ENCODE data around the gene GPR17.
A peak's percentile ranks its signal among the peaks of the same experiment; 100 is the strongest.

Gene GPR17

DNA sequence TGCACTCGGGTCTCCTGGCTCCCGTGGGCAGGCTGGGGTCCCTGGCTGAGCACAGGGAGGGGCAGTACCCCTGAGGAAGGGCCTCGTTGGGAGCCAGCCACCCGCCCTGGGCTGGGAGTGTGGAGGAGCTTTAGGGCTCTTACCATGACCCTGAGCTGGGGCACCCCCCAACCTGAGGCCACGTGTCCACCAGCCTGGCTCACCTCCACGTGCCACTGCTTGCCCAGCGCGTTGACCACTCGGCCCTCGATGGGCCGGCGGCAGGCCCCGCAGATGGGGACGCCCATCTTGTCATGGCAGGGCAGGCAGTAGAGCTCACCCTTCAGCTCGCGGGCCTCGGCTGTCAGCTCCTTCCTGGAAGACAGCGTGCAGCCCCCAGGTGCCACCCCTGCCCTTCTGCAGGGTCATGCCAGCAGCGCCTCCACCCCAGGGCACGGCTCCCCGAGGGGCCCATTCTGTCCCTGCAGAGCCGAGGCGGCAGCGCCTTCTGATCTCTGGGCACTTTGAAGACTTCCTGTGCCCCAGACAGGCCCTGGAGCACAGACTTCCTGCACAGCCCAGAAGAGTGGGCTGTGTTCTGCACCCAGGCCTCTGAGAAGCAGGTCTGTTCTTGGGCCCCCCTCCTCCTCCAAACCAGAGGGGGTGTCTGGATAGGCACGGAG is 4.0 kb upstream of the GPR17 start:
- DNase-seq (ENCODE audit: low read depth), result no peak

DNA sequence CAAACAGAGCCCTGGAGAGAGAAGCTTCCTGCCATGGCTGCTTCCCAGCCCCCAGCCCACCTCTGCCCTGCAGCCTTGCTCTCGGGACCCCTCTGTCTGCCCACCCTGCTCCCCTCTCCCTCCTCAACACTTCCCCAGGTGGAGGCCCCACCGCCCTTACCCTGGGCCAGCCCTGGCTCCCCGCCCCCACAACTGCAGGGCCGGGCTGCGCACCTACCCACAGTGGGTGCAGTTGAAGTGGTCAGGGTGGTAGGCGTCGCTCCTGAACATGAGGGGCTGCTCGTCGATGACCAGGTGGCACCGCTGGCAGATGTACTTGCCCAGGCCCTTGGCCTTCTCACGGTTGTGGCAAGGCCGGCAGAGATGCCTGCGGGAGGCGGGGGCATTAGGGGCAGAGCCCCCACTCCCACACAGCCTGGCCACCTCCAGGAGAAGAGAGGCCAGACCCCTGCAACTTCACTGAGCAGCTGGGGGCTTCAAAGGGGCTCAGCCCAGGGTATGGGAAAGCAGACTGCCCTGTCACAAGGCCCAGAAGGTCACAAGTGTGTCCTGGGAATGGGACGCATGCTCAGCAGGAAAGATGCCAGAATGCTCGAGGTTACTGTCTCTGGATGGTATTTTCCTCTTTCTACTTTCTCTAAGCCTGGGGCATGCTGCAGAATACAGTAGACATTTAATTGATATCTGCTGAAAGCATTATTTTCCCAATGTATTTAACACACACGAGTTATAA is 3.1 kb upstream of the GPR17 start:
- no peak for DNase-seq (ENCODE audit: low read depth)

DNA sequence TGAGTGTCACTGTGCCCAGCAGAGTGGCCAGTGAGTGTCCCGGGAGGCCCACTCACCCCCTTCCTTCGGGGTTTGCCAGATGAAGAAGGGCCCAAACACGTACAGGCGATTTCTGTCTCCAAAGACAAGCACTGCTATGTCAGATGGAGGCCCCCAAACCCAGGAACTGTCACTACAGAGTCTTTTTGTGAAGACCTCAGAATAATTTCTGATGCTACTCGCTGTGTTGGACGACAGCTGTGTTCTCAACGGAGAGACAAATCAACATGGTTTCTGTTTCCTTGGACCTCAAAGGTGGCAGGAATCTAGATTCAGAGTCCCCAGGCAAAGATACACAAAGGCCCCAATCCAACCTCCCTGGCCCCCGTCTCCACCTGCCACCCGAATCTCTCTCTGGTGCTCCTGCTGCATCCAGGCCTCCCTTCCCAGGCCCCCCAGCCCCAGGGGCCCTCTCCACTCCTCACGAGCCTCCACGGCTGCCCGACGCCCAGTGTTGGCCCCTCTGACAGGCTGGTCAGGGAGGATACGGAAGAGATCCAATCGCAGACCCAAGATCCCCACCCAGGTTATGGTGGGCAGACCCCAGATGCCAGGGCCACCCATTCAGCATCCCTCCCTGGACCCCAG is 2.4 kb upstream of the GPR17 start:
- no peak for DNase-seq (ENCODE audit: low read depth)

DNA sequence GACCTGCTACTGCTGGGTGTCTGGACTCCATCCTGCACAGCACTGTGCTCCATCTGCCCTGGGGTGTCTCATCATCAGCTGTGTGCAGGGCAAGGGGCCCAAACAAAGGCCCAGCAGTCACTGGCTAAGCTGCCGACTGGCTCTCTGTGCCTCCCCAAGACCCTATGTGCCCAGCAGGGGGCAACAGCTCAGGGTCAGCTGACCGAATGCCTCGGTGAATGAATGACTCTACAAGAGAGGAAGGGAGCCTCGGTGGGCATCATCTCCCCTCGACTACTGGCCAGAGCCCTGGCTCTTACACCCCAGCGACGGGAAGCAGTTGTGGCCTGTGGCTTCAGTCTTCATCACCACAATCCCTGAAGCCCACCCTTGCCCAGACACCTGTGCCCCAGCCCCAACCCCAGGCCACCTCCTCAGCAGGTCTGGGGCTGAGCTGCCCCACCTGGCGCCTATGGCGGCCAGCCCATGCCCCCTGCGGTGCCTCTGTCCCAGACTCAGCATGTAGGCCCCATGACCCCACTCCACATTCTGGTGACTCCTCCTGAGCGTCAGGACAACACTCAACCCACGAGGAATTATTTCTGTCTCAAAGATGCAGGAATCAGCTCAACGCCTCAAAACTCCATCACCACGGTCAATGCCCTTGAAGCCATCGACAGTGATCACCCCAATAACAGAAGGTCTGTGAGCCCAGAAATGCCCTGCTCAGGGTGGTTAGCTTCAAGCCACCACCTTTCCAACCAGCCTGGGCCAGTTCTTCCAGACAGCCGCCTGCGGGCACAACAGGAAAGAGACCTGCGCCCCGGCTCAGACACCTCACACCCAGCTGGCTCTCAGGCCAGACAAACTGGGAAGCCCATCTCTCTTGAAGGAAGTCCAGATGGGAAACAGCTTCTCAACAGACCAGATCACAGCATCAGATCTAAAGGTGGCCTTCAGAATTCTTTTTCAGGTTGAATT is 1.6 kb upstream of the GPR17 start:
- DNase-seq (ENCODE audit: low read depth), result no peak

DNA sequence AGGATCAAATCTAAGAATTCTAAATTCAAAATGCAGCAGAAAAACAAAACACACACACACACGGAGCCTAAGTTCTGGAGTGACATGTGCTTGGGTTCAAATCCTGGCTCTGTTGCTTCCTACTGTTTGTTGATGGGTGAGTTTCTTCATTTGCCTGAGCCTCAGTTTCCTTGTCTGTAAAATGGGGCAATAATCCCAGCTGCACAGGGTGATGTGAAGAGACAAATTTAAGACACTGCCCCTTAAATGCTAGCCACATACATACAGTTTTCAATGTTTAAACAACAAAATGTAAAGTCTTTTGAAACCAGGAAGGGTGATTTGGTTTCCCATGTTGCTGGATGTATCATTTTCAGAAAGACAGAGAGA is 943 bp upstream of the GPR17 start:
- DNase-seq (ENCODE audit: low read depth), result no peak

DNA sequence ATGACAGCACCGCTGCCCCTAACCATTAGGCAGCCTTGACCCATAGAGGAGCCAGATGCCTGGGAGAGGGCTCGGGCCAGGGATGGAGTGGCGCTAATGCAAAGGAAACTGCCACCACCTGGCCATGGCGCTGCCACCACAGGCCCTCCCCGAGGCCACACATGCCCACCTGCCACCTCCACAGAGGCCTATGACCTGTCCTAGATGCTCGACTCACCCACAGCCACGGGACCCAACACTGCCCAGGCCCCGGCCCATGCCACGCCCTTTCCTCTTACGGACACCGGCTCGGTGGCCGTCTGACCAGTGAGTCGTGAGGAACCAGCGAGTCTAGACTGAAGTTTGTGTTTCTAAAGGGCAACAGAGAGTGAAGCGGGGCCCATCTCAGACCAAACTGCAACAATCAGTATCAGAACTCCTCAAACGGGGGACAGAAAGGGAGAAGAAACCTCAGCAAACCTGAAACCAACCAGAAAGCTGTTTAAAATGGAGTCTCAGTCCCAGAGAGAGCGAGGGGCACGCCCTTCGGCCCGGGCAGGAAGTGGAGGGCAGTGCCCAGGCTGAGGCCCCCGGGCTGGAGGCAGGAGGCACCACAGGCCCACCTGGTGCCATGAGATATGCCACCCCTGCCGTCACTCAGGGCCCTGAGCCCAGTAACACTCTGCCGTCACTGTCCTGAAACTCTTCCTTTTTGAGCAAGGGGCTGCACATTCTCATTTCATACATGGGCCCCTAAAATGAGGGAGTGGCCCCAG is 711 bp downstream of the GPR17 start:
- DNase-seq (ENCODE audit: low read depth), result no peak

DNA sequence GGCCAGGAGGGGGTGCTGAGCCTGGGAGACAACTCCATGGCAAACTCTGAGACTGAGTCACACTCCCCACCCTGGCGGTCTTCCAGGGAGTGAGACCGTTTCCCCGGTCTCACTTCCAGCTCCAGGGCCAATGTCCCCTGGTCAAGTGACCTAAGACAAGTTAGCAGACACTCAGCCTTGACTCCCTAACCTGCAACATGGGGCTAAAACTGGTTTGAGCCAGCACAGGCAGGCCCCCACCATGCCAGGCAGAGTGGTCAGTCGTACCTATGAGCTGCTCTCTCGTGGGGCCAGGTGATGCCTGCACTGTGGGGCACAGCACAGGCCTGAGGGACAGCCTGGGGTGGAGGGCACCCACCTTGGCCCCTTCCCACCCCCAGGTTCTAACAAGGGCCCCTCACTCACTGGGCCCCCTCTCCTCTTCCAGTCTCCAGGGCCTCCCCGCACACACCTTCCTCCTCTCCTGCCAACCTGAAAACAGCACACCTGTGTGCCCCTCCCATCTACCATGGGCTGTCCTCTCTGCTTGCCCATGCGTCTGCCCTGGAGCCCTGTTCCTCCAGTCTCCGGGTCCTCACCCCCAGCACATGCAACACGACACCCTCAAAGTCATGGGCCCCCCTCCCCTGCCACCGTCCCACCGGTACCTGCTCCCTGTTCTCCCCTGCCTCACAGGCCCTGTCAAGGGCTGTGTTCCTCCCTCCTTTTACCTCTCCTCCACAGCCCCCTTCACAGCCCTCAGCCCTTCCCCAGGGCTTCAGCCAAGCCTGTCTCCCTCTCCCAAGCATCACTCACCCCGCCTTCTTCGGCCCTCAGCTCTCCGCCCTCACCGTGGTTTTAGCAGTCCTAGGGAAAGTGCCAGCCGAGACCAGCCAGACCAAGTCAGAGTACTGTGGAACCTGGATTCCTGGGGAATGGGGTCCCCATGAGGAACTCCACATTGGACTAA is 1.6 kb downstream of the GPR17 start:
- peak; percentile 11 for DNase-seq (ENCODE audit: low read depth)

DNA sequence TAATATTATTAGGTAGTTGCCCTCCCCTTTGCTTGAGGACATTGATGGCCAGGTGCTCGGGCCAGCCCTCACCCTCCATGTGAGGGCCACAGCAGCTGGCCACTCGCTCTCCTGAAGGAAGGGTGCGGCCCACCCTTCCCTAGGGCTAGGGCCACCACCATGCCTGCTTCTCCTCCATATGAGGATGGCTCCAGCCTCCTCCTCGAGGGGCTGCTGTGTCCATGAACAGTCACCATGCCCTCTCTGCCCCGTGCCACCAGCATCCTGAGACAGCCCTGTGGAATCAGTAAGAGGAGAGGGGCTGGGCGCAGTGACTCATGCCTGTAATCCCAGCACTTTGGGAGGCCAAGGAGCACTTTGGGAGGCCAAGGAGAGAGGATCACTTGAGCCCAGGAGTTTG is 2.4 kb downstream of the GPR17 start:
- DNase-seq (ENCODE audit: low read depth), result no peak

DNA sequence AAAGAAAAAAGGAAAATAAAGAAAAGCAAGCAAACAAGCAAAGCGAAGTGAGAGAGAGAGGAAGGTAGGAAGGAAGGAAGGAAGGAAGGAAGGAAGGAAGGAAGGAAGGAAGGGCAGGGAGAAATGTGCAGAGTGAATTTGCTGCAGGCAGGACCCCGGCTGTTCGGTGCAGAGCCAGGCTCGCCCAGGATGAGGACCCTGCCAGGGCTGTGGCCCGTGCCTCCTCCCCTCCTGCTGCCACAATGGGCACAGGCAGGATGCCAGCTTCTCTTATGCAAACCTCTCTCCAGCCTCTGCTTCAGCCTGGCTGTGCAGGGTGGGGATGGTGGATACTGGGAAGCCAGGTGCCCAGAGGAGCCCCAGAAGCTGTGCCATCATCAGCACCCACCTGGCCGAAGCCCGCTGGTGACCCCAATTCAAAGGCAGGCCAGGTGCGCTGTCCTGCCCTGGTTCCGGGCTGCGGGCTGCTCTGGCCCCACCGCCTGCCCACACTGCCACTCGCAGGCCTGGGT is 3.2 kb downstream of the GPR17 start:
- DNase-seq (ENCODE audit: low read depth), result no peak

DNA sequence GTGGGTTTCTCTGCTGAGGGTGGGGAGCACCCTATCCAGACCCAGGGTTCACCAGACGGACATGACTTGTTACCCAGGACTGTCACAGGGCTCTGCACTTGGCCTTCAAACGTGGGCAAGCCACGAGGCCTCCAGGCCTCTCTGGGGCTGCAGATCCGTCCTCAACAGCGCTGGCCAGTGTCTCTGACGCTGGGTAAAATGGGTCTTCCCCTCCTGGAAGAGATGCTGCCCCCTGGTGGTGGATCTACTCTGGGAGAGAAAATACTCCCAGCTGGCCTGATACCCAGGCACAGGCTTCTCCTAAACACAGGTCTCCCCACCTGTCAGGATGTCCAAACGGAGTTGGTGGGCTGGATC is 3.7 kb downstream of the GPR17 start:
- DNase-seq (ENCODE audit: low read depth), result peak; percentile 25

DNA sequence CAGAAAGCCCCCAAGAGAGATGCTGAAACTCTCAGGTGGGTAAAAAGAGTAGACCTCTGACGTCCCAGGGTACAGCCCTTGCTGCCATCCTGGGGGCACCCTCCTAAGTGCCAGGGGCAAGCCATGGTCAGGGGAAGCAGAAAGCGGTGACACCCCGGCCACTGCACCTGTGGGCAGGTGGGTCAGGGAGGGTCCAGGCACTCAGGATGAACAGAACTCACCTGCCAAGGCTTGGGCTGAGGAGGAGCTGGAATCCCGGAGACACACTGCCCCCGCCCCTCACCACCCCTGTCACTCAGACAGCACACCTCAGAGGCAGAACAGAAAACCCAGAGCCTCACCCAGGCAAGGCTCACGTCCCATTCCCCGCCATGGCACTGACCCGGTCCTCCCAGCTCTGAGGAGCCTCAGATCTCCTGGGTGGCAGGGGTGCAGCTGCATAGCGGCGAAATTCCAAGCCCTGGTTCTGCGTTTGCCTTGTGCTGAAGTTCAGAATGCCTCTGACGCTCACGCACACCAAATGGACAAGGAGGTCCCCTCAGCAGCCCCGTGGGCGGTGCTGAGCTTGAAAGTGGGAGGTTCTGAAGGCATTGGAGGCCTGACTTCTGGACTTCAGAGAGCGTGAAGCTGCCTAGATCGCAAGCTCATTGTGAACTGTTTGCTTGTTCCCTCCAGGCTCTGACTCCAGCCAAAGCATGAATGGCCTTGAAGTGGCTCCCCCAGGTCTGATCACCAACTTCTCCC is 4.3 kb downstream of the GPR17 start:
- no peak for DNase-seq (ENCODE audit: low read depth)

DNA sequence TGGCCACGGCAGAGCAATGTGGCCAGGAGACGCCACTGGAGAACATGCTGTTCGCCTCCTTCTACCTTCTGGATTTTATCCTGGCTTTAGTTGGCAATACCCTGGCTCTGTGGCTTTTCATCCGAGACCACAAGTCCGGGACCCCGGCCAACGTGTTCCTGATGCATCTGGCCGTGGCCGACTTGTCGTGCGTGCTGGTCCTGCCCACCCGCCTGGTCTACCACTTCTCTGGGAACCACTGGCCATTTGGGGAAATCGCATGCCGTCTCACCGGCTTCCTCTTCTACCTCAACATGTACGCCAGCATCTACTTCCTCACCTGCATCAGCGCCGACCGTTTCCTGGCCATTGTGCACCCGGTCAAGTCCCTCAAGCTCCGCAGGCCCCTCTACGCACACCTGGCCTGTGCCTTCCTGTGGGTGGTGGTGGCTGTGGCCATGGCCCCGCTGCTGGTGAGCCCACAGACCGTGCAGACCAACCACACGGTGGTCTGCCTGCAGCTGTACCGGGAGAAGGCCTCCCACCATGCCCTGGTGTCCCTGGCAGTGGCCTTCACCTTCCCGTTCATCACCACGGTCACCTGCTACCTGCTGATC is 4.9 kb downstream of the GPR17 start:
- no peak for DNase-seq (ENCODE audit: low read depth)

DNA sequence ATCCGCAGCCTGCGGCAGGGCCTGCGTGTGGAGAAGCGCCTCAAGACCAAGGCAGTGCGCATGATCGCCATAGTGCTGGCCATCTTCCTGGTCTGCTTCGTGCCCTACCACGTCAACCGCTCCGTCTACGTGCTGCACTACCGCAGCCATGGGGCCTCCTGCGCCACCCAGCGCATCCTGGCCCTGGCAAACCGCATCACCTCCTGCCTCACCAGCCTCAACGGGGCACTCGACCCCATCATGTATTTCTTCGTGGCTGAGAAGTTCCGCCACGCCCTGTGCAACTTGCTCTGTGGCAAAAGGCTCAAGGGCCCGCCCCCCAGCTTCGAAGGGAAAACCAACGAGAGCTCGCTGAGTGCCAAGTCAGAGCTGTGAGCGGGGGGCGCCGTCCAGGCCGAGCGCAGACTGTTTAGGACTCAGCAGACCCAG is 5.4 kb downstream of the GPR17 start:
- no peak for DNase-seq (ENCODE audit: low read depth)

DNA sequence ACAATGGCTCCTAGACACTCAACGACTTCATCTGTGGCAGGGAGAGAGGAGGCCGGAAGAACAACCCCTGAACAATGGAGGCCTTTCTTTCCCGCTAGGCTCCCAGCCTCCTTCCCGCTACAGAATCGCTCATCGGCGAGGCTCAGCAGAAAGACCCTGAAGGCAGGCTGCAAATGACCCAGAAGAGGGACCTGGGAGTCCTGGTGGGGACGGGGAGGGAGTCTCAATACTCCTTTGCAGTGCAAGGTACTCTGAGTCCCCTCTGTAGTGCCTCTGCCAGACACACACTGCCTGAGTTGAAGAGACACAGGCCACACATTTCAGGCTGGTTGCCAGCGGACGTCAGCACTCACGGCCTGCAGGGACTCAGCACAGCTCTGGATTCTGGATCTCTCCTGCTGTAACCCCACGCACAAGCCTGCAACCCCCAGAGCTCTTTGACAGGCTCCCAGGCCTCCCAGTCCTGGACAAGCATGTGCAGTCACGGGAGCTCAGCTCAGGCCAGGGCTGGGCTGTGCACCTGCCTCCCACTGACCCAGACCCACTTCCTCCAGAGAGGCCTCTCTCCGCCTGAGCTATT is 6.1 kb downstream of the GPR17 start:
- DNase-seq (ENCODE audit: low read depth), result no peak

DNA sequence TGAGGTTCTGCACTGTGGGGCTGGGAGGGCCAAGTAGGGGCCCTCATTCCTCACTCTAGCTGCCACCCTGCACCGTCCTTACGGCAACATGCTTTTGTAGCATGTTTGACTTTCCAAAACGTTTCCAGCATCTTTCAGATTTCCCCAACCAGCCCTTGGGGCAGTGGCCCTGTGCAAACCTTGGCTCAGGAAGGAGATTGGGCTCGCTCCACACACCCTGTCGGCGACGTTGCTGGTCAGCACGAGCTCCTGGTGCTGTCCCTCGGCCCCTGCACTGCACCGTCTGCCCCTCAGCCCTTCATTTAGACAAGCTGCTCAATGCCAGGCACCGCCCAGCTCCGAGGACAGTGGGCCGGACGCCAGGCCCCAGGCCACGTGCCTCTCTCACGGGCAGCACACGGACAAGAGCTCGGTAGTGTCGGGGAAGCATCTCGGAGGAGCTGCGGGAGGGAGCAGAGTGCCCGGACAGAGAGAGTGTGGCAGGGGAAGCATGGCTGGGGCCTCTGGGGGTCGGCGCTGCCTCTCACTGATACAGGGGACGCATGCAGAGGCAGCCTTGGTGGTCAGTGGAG is 6.9 kb downstream of the GPR17 start:
- DNase-seq (ENCODE audit: low read depth), result no peak

DNA sequence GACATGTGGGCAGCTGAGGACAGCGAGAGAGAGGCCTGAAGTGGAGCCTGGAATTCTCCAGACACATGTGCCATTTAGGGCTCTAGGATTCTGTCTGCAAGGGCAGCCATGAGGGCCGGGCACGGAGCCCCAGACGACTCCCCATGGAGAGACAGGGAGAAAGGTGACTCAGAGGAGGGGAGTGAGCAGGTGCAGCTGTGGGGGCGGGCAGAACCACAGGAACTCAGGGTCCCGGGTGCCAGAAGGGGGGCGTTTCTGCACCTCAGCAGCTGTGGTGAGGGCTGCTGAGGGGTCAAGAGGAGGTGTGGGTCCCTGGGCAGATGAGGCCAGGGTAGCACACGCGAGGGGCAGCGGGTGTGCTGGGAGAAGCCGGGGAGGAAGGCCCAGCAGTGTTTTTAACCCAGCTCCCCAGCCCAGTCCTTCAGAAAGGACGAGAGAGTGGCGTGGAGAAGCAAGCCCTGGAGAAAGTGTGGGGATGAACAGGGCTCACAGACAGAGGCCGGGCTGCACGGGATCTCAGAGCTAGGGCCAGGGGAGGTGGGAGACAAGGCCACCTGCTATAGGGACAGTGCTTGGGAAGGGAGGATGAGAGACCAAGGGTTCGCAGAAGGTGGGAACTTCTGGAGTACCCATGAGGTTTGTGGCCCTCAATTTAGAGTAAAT is 7.6 kb downstream of the GPR17 start:
- no peak for DNase-seq (ENCODE audit: low read depth)

DNA sequence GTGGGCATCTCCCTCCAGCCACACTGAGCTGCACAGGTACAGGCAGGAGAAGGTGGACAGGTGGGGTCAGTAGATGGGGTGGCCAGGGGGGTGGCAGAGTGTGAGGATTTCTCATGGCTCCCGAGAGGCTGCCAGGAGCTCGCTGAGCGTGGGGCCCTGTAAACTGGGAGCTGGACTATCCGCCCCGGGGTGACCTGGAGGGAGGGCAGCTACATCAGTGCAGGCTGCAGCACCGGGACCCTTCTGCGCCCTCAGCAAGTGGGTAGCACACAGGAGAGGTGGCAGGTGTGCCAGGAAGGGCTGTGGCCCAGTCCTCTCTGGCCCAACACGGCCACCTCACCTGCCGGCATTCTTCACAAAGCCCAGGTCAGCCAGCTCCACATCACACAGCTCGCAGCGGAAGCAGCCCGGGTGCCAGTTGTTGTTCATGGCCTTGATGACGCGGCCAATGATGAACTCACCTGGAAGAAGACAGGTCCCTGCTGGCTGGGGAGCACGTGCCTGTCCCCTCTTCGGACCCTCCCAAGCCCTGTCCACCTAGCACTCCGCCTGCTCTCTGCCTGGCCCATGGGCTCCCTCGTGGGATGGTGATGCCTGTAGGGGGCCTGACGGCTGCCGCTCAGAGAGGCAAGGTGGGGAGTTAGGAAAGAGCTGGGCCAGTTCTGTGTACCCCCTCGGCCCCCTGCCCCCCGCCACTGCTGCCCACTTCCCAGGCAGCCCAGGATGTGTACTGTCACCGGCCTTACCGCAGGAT is 8.3 kb downstream of the GPR17 start:
- no peak for DNase-seq (ENCODE audit: low read depth)

Measured in HS-5 (cell line).